Naive thymus-derived CD4-positive, alpha-beta T cell (primary cell): ENCODE data around the gene APLF. TPM values are rescaled to one million over a fixed set of nuclear protein-coding genes. Genes with fewer than 3 reads are reported as not detected.

Experiments
- ATAC-seq: fragments of 150-1000 bp; cut with Tn5 transposase; 2 replicates; pipeline ENCODE4 v1.10.0; 2021; ENCODE audit warnings: mild to moderate bottlenecking, moderate library complexity
- CTCF ChIA-PET: fragments of 350-600 bp; sonication (Branson Sonifier 250); formaldehyde crosslinking; loops from one replicate; lab custom pipeline; 2021; ENCODE audit warnings: antibody characterized with exemption; lab: Charles Lee
- POLR2A ChIA-PET: fragments of 350-600 bp; sonication (Branson Sonifier 250); formaldehyde crosslinking; loops from one replicate; lab custom pipeline; 2021; ENCODE audit warnings: antibody characterized with exemption, inconsistent platforms; lab: Charles Lee
- DNase-seq, 9 donors: peaks; one replicate each; pipeline versions ENCODE4 v3.0.0 to v3.0.0-alpha.2; 2020 to 2022; ENCODE audit warnings: mixed read lengths in 1 of 9
- H3K27ac ChIP-seq: one replicate; pipeline ENCODE4 v1.7.0; 2013; ENCODE audit warnings: mild to moderate bottlenecking, low read depth, low read length, moderate library complexity
- H3K27me3 ChIP-seq, 2 donors: one replicate each; pipeline ENCODE4 v1.7.0; 2013; ENCODE audit warnings: low read length in 2 of 2, mild to moderate bottlenecking in 2 of 2, moderate library complexity in 2 of 2; ENCODE audit not compliant: control insufficient read depth in 2 of 2, insufficient read depth in 2 of 2
- H3K36me3 ChIP-seq, 3 experiments: 1 replicate in 2 of 3; 2 replicates in 1 of 3; pipeline ENCODE4 v1.7.0; 2013; ENCODE audit warnings: low read length in 3 of 3, mild to moderate bottlenecking in 3 of 3, moderate library complexity in 1 of 3; ENCODE audit not compliant: insufficient read depth in 3 of 3, control insufficient read depth in 2 of 3
- H3K4me1 ChIP-seq, 2 donors: one replicate each; pipeline ENCODE4 v1.7.0; 2013; ENCODE audit warnings: low read length in 2 of 2, mild to moderate bottlenecking in 2 of 2, moderate library complexity in 1 of 2; ENCODE audit not compliant: control insufficient read depth in 2 of 2, insufficient read depth in 2 of 2
- H3K4me3 ChIP-seq: 2 replicates; pipeline ENCODE4 v1.7.0; 2013; ENCODE audit warnings: mild to moderate bottlenecking, low read length
- H3K9me3 ChIP-seq, 3 experiments: 1 replicate in 2 of 3; 2 replicates in 1 of 3; pipeline ENCODE4 v1.7.0; 2013; ENCODE audit warnings: low read length in 3 of 3; ENCODE audit not compliant: control insufficient read depth in 2 of 3
- H3K27ac Mint-ChIP-seq, 9 donors: one replicate each; pipeline ENCODE4 v1.8.0; 2020 to 2022; ENCODE audit warnings: mixed read lengths in 9 of 9, mild to moderate bottlenecking in 8 of 9, moderate library complexity in 5 of 9, inconsistent platforms in 2 of 9
- H3K27me3 Mint-ChIP-seq, 5 donors: one replicate each; pipeline ENCODE4 v1.8.0; 2021 to 2022; ENCODE audit warnings: mixed read lengths in 5 of 5, mild to moderate bottlenecking in 1 of 5
- H3K36me3 Mint-ChIP-seq, 5 donors: one replicate each; pipeline ENCODE4 v1.8.0; 2020 to 2022; ENCODE audit warnings: mixed read lengths in 5 of 5, mild to moderate bottlenecking in 3 of 5, inconsistent platforms in 1 of 5
- H3K4me1 Mint-ChIP-seq, 7 donors: one replicate each; pipeline ENCODE4 v1.8.0; 2020 to 2022; ENCODE audit warnings: mixed read lengths in 7 of 7, mild to moderate bottlenecking in 3 of 7, inconsistent platforms in 1 of 7
- H3K4me3 Mint-ChIP-seq, 10 donors: one replicate each; pipeline ENCODE4 v1.8.0; 2020 to 2022; ENCODE audit warnings: mild to moderate bottlenecking in 10 of 10, mixed read lengths in 10 of 10, moderate library complexity in 6 of 10, inconsistent platforms in 2 of 10
- H3K9me3 Mint-ChIP-seq, 11 donors: one replicate each; pipeline ENCODE4 v1.8.0; 2020 to 2022; ENCODE audit warnings: mixed read lengths in 11 of 11, mild to moderate bottlenecking in 4 of 11, inconsistent platforms in 1 of 11, moderate library complexity in 1 of 11
- intact Hi-C, 2 donors: fragments of 100-400 bp; cut with micrococcal nuclease; formaldehyde crosslinking; loops; one replicate each; pipeline ENCODE4 v1.15.1; 2023
- polyA plus RNA-seq, 2 donors: library from polyadenylated mRNA; unstranded; fragments of 300-500 nt; fragmentation: Illumina TruSeq; gene quantifications; one replicate each; pipeline ENCODE4 v1.2.3, GENCODE V29; 2021
- total RNA-seq, 6 experiments: library from RNA in 5 of 6; stranded (reverse) in 5 of 6; gene quantifications; 1 replicate in 5 of 6; 2 replicates in 1 of 6; pipeline ENCODE4 v1.2.3 and lab custom pipeline; 2021 to 2026

Gene APLF
- total and polyA plus RNA-seq, 7 experiments from 2014 or later, result 1.4 to 8.9 (median 3.5) TPM

- ATAC-seq, result no peak
- no peaks in the 10 kb centered on the region for H3K9me3 ChIP-seq
- peaks cover 7 to 23% of the 10 kb centered on the region in 2 donors for H3K4me1 ChIP-seq
- Mint-ChIP-seq H3K4me1 (peaks cover 10 to 55% (median 39%) of the 10 kb centered on the region in 7 donors), H3K36me3 (peaks cover 0 to 4% (median 0%) of the 10 kb centered on the region in 5 donors), H3K9me3 (no peaks in the 10 kb centered on the region), H3K4me3 (peak overlapping the region; percentile 88 to 99 (median 94)), H3K27ac (peak overlapping the region; percentile 80 to 97 (median 89)), H3K27me3 (no peaks in the 10 kb centered on the region)
- no peaks in the 10 kb centered on the region for H3K27me3 ChIP-seq
- DNase-seq, result peak in 2 of 9 donors; percentile 13 to 16
- H3K4me3 ChIP-seq, result peak overlapping the region; percentile 99
- H3K36me3 ChIP-seq, result peaks cover 0 to 4% (median 0%) of the 10 kb centered on the region in 3 experiments
- intact Hi-C loops, result loop anchor here (1.0 to 10.0 kb wide), 19 partner anchors 20 to 1826 kb away; partner anchors contain the start of genes PNO1 (in 2 of the 2), AAK1 (in 1 of the 2), ARHGAP25 (in 1 of the 2) and C1D (in 1 of the 2)
- CTCF ChIA-PET, result interaction anchor here (0.8 to 5.7 kb wide), 10 partner anchors 14 to 458 kb away, joined by 3 to 76 read pairs (median 4); no protein-coding TSS in a partner anchor
- H3K27ac ChIP-seq, result peak overlapping the region; percentile 89
- POLR2A ChIA-PET, result interaction anchor here (0.8 to 3.3 kb wide), 12 partner anchors 13 to 441 kb away, joined by 3 to 8 read pairs (median 4); no protein-coding TSS in a partner anchor
Measured at GRCh38 chr2:68466778-68467076, 658 bp upstream of the APLF start.

- no peak for ATAC-seq
- peak overlapping the region in 7 of 10 donors; percentile 8 to 96 (median 94) for H3K4me3 Mint-ChIP-seq
- CTCF ChIA-PET, result interaction anchor here (0.5 to 2.0 kb wide), 4 partner anchors 19 to 1140 kb away, joined by 3 to 11 read pairs (median 3); no protein-coding TSS in a partner anchor
Measured at GRCh38 chr2:68468801-68469200, 1.4 kb downstream of the APLF start.

GRCh38 chr2:68469935-68470334 lies 2.5 kb downstream of the APLF start:
- Mint-ChIP-seq H3K4me1 (peaks cover 10 to 39% (median 30%) of the 10 kb centered on the region in 7 donors), H3K27me3 (no peaks in the 10 kb centered on the region), H3K27ac (no peak overlapping the region), H3K36me3 (peaks cover 0 to 4% (median 0%) of the 10 kb centered on the region in 5 donors), H3K9me3 (no peaks in the 10 kb centered on the region), H3K4me3 (no peak overlapping the region)
- peaks cover 7 to 14% of the 10 kb centered on the region in 2 donors for H3K4me1 ChIP-seq
- H3K27me3 ChIP-seq, result no peaks in the 10 kb centered on the region
- ChIA-PET POLR2A (no interaction called here), CTCF (no interaction called here)
- DNase-seq (no peak), ATAC-seq (no peak)
- no peaks in the 10 kb centered on the region for H3K9me3 ChIP-seq
- intact Hi-C loops, result loop anchor here (2.0 to 10.0 kb wide), 8 partner anchors 45 to 1345 kb away; partner anchors contain the start of genes AAK1 (in 1 of the 2), ARHGAP25 (in 1 of the 2), ETAA1 (in 1 of the 2) and GFPT1 (in 1 of the 2)
- peaks cover 0 to 4% (median 0%) of the 10 kb centered on the region in 3 experiments for H3K36me3 ChIP-seq
- H3K27ac ChIP-seq, result no peak overlapping the region
- H3K4me3 ChIP-seq, result no peak overlapping the region

More at GRCh38 chr2:68468801-68469200, 1.4 kb downstream of the APLF start:
- Histone ChIP-seq H3K36me3 (peaks cover 0 to 4% (median 0%) of the 10 kb centered on the region in 3 experiments), H3K9me3 (no peaks in the 10 kb centered on the region), H3K4me3 (no peak overlapping the region), H3K27me3 (no peaks in the 10 kb centered on the region), H3K4me1 (peaks cover 7 to 23% of the 10 kb centered on the region in 2 donors), H3K27ac (no peak overlapping the region)
- Mint-ChIP-seq H3K9me3 (no peaks in the 10 kb centered on the region), H3K4me1 (peaks cover 10 to 49% (median 39%) of the 10 kb centered on the region in 7 donors), H3K36me3 (peaks cover 0 to 4% (median 2%) of the 10 kb centered on the region in 5 donors), H3K27ac (peak overlapping the region in 4 of 9 donors; percentile 28 to 97 (median 75)), H3K27me3 (no peaks in the 10 kb centered on the region)
- intact Hi-C loops, result loop anchor here (5.0 to 10.0 kb wide), 7 partner anchors 184 to 1346 kb away; partner anchors contain the start of genes AAK1 (in 1 of the 2), ARHGAP25 (in 1 of the 2), ETAA1 (in 1 of the 2) and GFPT1 (in 1 of the 2)
- POLR2A ChIA-PET, result interaction anchor here (1.1 to 3.3 kb wide), 3 partner anchors 299 to 969 kb away, joined by 3 to 7 read pairs (median 7); partner anchors contain the start of gene NFU1
- no peak for DNase-seq

GRCh38 chr2:68471385-68471784 lies 4.0 kb downstream of the APLF start:
- H3K36me3 Mint-ChIP-seq, result peaks cover 0 to 4% (median 0%) of the 10 kb centered on the region in 5 donors
- peaks cover 0 to 4% (median 0%) of the 10 kb centered on the region in 3 experiments for H3K36me3 ChIP-seq
- ChIA-PET CTCF (no interaction called here), POLR2A (no interaction called here)
- no peaks in the 10 kb centered on the region for H3K9me3 ChIP-seq
- no peak for DNase-seq
- H3K27ac ChIP-seq, result no peak overlapping the region
- H3K4me3 ChIP-seq, result no peak overlapping the region
- no peaks in the 10 kb centered on the region for H3K27me3 Mint-ChIP-seq
- intact Hi-C loops, result loop anchor here in 1 of 2 donors (2.0 kb wide), 1 partner anchor 43 kb away; no protein-coding TSS in a partner anchor
- no peaks in the 10 kb centered on the region for H3K27me3 ChIP-seq
- no peak for ATAC-seq
- H3K27ac Mint-ChIP-seq, result peak overlapping the region in 1 of 9 donors; percentile 54
- H3K9me3 Mint-ChIP-seq, result no peaks in the 10 kb centered on the region
- H3K4me1 ChIP-seq, result no peaks in the 10 kb centered on the region
- no peak overlapping the region for H3K4me3 Mint-ChIP-seq
- H3K4me1 Mint-ChIP-seq, result peaks cover 6 to 24% (median 18%) of the 10 kb centered on the region in 7 donors

GRCh38 chr2:68472796-68473414 lies 5.5 kb downstream of the APLF start:
- peaks cover 0 to 19% (median 17%) of the 10 kb centered on the region in 7 donors for H3K4me1 Mint-ChIP-seq

GRCh38 chr2:68475110-68475509 lies 7.7 kb downstream of the APLF start:
- ATAC-seq, result no peak
- no peaks in the 10 kb centered on the region for H3K36me3 ChIP-seq
- intact Hi-C loops, result no loop called here
- DNase-seq, result no peak
- H3K4me3 ChIP-seq, result no peak overlapping the region
- H3K4me3 Mint-ChIP-seq, result no peak overlapping the region
- H3K4me1 ChIP-seq, result no peaks in the 10 kb centered on the region
- H3K27me3 ChIP-seq, result no peaks in the 10 kb centered on the region
- H3K27me3 Mint-ChIP-seq, result no peaks in the 10 kb centered on the region
- ChIA-PET POLR2A (no interaction called here), CTCF (interaction anchor here (0.7 to 1.7 kb wide), 2 partner anchors 12 to 458 kb away, joined by 3 to 10 read pairs; no protein-coding TSS in a partner anchor)
- H3K4me1 Mint-ChIP-seq, result peaks cover 0 to 3% (median 0%) of the 10 kb centered on the region in 7 donors
- H3K9me3 Mint-ChIP-seq, result no peaks in the 10 kb centered on the region
- peaks cover 0 to 8% (median 0%) of the 10 kb centered on the region in 5 donors for H3K36me3 Mint-ChIP-seq
- H3K27ac ChIP-seq, result no peak overlapping the region
- no peaks in the 10 kb centered on the region for H3K9me3 ChIP-seq
- H3K27ac Mint-ChIP-seq, result no peak overlapping the region

More at GRCh38 chr2:68472796-68473414, 5.5 kb downstream of the APLF start:
- ChIA-PET POLR2A (no interaction called here), CTCF (interaction anchor here (1.6 kb wide), 1 partner anchor 8 kb away, joined by 7 read pairs; no protein-coding TSS in a partner anchor)
- Histone ChIP-seq H3K9me3 (no peaks in the 10 kb centered on the region), H3K27ac (no peak overlapping the region), H3K4me1 (no peaks in the 10 kb centered on the region), H3K27me3 (no peaks in the 10 kb centered on the region), H3K4me3 (no peak overlapping the region), H3K36me3 (no peaks in the 10 kb centered on the region)
- ATAC-seq, result no peak
- H3K4me3 Mint-ChIP-seq, result no peak overlapping the region
- peaks cover 0 to 8% (median 0%) of the 10 kb centered on the region in 5 donors for H3K36me3 Mint-ChIP-seq
- no peak for DNase-seq
- intact Hi-C loops, result no loop called here
- no peaks in the 10 kb centered on the region for H3K9me3 Mint-ChIP-seq
- no peak overlapping the region for H3K27ac Mint-ChIP-seq
- H3K27me3 Mint-ChIP-seq, result no peaks in the 10 kb centered on the region
